ENCODE data around the gene PRR5.
"Not testable (repeated sequence)": the region's sequence is repeated elsewhere in the genome, so short reads cannot be mapped to it uniquely, and the experiment has no call there.

PRR5 gene

DNA sequence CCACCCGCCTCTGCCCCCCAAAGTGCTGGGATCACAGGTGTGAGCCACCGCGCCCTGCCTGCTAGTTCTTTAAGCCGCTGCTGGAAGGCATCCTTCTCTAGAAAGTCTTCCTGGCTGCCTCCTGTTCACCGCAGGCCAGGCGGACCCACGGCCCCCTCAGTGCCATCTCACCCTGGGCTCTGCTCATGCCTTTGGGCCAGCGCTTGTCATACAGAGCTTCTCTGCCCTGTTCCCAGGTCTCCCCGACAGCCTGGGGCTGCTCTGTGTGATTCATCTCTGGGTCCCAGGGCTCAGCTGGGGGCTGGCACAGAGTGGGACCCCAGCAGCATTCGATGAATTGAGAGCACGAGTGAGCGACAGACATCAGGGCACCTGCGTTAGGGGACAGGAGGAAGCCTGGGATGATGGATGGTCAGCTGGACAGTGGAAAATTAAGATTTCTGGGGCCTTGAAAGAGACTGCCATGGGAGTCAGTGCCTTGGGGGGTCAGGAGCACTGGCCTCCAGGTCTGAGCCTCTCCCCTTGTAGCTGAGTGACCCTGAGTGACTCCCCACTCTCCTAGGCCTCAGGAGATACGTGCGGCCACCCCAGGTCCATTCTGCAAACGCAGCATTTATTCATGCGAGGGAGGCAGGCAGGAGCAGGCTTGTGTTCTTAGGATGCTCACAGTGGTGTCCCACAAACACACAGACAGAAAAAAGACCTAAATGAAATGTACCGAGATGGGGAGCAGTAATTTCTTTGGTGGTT, 23.3 kb upstream of the PRR5 start:
- in situ Hi-C loops (cut with MboI; ENCODE audit: low sequenced_read_pairs, unreplicated experiment) = no loop called here
- TF ChIP-seq, protein P1, sequence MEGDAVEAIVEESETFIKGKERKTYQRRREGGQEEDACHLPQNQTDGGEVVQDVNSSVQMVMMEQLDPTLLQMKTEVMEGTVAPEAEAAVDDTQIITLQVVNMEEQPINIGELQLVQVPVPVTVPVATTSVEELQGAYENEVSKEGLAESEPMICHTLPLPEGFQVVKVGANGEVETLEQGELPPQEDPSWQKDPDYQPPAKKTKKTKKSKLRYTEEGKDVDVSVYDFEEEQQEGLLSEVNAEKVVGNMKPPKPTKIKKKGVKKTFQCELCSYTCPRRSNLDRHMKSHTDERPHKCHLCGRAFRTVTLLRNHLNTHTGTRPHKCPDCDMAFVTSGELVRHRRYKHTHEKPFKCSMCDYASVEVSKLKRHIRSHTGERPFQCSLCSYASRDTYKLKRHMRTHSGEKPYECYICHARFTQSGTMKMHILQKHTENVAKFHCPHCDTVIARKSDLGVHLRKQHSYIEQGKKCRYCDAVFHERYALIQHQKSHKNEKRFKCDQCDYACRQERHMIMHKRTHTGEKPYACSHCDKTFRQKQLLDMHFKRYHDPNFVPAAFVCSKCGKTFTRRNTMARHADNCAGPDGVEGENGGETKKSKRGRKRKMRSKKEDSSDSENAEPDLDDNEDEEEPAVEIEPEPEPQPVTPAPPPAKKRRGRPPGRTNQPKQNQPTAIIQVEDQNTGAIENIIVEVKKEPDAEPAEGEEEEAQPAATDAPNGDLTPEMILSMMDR (IDR thresholded peaks at IDR 0.05; ENCODE audit: borderline replicate concordance, control extremely low read depth, extremely low read depth, insufficient read depth, missing control alignments) = no peak
- DNase-seq (ENCODE audit: low spot score) = no peak

DNA sequence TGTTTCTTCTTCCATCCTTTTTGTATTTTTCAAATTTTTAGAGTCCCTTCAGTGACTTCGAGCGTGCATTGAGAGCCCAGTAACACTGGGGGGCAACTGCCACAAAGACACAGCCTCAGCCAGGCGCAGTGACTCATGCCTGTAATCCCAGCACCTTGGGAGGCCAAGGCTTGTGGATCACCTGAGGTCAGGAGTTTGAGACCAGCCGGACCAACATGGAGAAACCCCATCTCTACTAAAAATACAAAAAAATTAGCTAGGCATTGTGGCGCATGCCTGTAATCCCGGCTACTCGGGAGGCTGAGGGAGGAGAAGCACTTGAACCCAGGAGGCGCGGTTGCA, 22.7 kb upstream of the PRR5 start:
- in situ Hi-C loops (cut with MboI; ENCODE audit: low sequenced_read_pairs, unreplicated experiment); DNase-seq (ENCODE audit: low spot score): not testable (repeated sequence)

DNA sequence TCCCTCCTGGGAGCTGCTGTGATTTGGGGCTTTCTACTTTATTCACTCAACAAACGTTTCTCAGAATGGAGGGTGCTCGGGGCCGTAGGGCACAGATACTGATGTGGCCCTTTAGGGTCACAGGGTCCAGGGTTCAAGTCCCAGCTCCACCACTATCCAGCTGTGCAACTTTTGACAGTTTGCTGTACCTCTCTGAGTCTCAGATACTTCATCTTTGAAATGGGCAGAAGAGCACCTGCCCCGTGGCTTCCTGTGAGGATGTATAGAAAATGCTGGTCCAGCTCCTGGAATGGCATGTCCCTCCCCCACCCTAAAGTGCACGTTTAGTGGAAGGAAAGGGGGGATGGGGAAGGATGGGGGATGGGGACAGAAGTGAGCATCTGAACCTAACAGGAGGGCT, 21.9 kb upstream of the PRR5 start:
- TF ChIP-seq, protein P1 (IDR thresholded peaks at IDR 0.05; ENCODE audit: borderline replicate concordance, control extremely low read depth, extremely low read depth, insufficient read depth, missing control alignments) = no peak
- in situ Hi-C loops (cut with MboI; ENCODE audit: low sequenced_read_pairs, unreplicated experiment) = no loop called here
- no peak for DNase-seq (ENCODE audit: low spot score)

DNA sequence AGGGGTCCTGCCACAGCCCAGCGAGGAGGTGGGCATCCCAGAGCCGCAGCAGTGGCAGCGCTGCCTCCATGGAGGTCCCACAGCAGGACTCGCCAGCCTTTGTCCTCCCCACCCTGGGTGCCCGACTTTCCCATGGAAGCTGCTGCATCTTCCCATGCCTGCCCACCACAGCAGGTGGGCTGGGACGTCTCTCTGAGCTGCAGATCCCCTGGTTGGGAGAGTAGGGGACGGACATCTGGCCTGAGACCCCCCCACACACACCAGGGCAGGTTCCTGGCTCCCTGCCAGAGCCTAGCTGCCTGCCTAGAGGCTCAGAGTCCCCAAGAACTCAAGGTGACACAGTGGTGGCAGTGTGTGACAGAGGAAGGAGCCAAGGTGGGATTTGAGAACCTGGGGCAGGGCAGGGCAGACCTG, 21.5 kb upstream of the PRR5 start:
- no peak for DNase-seq (ENCODE audit: low spot score)
- TF ChIP-seq, protein P1 (IDR thresholded peaks at IDR 0.05; ENCODE audit: borderline replicate concordance, control extremely low read depth, extremely low read depth, insufficient read depth, missing control alignments) = no peak
- in situ Hi-C loops (cut with MboI; ENCODE audit: low sequenced_read_pairs, unreplicated experiment) = no loop called here

DNA sequence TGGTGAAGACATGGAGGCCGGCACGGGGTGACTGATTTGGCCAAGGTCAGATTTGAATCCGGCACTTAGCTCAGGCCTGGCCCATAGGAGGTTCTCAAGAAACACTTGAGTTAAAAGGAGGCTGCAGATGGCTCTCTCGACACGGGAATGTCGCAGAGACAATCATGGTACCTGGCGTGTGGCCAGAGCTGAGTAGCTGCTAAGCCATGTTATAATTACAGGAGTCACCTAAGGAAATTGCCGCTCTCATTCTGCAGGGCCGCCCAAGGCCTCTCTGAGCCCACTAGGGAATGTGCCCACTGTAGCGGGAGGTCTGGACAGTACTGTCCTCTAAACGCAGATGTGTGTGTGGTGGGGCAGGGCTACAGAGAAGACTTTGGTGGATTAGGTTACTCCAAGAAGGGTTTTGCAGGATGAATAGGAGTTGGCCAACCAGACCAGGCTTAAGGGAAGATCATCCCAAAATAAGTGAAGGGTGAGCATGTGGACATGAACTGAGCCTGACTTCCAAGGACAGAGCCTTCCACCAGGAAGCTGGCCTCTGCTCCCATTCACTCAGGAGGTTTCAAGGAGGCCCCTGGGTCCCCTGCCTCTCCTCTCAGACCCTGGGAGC, 19.3 kb upstream of the PRR5 start:
- in situ Hi-C loops (cut with MboI; ENCODE audit: low sequenced_read_pairs, unreplicated experiment) = no loop called here
- TF ChIP-seq, protein P1 (IDR thresholded peaks at IDR 0.05; ENCODE audit: borderline replicate concordance, control extremely low read depth, extremely low read depth, insufficient read depth, missing control alignments) = no peak

DNA sequence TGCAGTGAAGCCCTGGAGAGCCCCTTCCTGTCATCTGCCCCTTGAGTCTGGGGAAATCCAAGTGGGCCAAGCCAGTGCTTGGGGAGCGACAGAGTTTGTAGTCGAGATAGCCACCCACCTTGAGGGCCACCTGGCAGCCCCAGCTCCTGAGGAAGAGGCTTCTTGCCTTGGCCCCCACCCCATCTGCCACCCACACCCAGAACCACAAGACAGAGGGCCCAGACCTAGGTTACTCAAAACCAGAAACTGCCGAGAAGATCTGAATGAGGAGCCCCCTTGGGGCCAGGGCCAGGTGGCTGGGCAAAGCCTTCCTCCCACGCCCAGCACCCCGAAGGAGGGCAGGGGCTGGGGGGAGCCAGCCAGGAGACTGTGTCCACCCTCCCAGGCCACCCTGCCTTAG, 18.8 kb upstream of the PRR5 start:
- TF ChIP-seq, protein P1 (IDR thresholded peaks at IDR 0.05; ENCODE audit: borderline replicate concordance, control extremely low read depth, extremely low read depth, insufficient read depth, missing control alignments) = no peak
- in situ Hi-C loops (cut with MboI; ENCODE audit: low sequenced_read_pairs, unreplicated experiment) = no loop called here
- DNase-seq (ENCODE audit: low spot score) = peak; percentile 80

More for the DNA sequence above, 19.3 kb upstream of the PRR5 start:
- no peak for DNase-seq (ENCODE audit: low spot score)

DNA sequence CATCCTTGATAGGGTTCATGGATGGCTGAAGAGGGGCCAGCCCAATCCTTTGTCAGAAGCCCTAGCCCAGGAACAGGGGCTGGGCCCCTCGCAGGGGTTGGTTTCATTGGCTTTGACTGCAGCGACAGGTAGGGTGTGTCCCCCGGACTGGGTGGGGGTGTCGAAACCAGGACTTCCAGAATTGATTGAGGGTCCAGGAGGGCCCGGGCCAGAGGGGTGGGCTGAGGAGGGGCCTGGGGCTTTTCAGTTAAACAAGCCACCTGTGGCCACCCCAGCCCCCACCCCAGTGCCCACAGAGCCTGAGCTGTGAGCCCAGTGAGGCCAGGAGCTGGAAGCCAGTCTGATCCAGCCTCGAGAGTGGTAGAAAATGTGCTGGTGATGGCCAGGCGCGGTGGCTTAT, 18.1 kb upstream of the PRR5 start:
- DNase-seq (ENCODE audit: low spot score) = no peak
- TF ChIP-seq, protein P1 (IDR thresholded peaks at IDR 0.05; ENCODE audit: borderline replicate concordance, control extremely low read depth, extremely low read depth, insufficient read depth, missing control alignments) = no peak
- in situ Hi-C loops (cut with MboI; ENCODE audit: low sequenced_read_pairs, unreplicated experiment) = no loop called here
